ENCODE data around the gene CD6.

Gene CD6

GRCh38 chr11:60924906-60925853, 46.3 kb upstream of the CD6 start:
- no peak for DNase-seq (ENCODE audit: low read depth)
- H3K4me3 ChIP-seq (ENCODE audit: control insufficient read depth, low read depth, low read length), result peak overlapping the region; percentile 48

GRCh38 chr11:60925868-60926267, 45.6 kb upstream of the CD6 start:
- peak; percentile 71 for DNase-seq (ENCODE audit: low read depth)
- H3K4me3 ChIP-seq (ENCODE audit: control insufficient read depth, low read depth, low read length), result no peak overlapping the region
- no peak for TF ChIP-seq CTCF (conservative IDR thresholded peaks at IDR 0.05; ENCODE audit: control insufficient read depth, insufficient read depth, low read depth, low read length)

More at GRCh38 chr11:60924906-60925853, 46.3 kb upstream of the CD6 start:
- no peak for TF ChIP-seq CTCF (conservative IDR thresholded peaks at IDR 0.05; ENCODE audit: control insufficient read depth, insufficient read depth, low read depth, low read length)

- TF ChIP-seq CTCF (conservative IDR thresholded peaks at IDR 0.05; ENCODE audit: control insufficient read depth, insufficient read depth, low read depth, low read length), result no peak
- no peak for DNase-seq (ENCODE audit: low read depth)
- no peak overlapping the region for H3K4me3 ChIP-seq (ENCODE audit: control insufficient read depth, low read depth, low read length)
Observed at GRCh38 chr11:60926500-60926899, 45.0 kb upstream of the CD6 start.

GRCh38 chr11:60927061-60927592, 44.4 kb upstream of the CD6 start:
- no peak overlapping the region for H3K4me3 ChIP-seq (ENCODE audit: control insufficient read depth, low read depth, low read length)
- DNase-seq (ENCODE audit: low read depth), result no peak
- no peak for TF ChIP-seq CTCF (conservative IDR thresholded peaks at IDR 0.05; ENCODE audit: control insufficient read depth, insufficient read depth, low read depth, low read length)

- no peak for DNase-seq (ENCODE audit: low read depth)
- H3K4me3 ChIP-seq (ENCODE audit: control insufficient read depth, low read depth, low read length), result no peak overlapping the region
- TF ChIP-seq CTCF (conservative IDR thresholded peaks at IDR 0.05; ENCODE audit: control insufficient read depth, insufficient read depth, low read depth, low read length), result no peak
Observed at GRCh38 chr11:60927600-60927999, 43.9 kb upstream of the CD6 start.

- no peak for TF ChIP-seq CTCF (conservative IDR thresholded peaks at IDR 0.05; ENCODE audit: control insufficient read depth, insufficient read depth, low read depth, low read length)
- no peak for DNase-seq (ENCODE audit: low read depth)
- no peak overlapping the region for H3K4me3 ChIP-seq (ENCODE audit: control insufficient read depth, low read depth, low read length)
Observed at GRCh38 chr11:60928563-60929001, 42.9 kb upstream of the CD6 start.
